GM12865 (cell line): ENCODE measurements around the gene PLEKHM3.
"Not testable (repeated sequence)": the region's sequence is repeated elsewhere in the genome, so short reads cannot be mapped to it uniquely, and the experiment has no call there.

ENCODE experiments used
- DNase-seq: peaks from one replicate; pipeline ENCODE4 v3.0.0; 2010; ENCODE audit warnings: low read depth
- H3K4me3 ChIP-seq: 2 replicates; pipeline ENCODE4 v1.5.1; 2011; ENCODE audit warnings: mild to moderate bottlenecking, low read depth, low read length, control low read depth
- TF ChIP-seq, protein P1 (sequence below): IDR thresholded peaks from 2 replicates; pipeline ENCODE4 v1.5.1; 2011; ENCODE audit warnings: low read length, control low read depth, low read depth, inconsistent platforms; ENCODE audit not compliant: insufficient read depth; ENCODE audit errors: missing control alignments

The PLEKHM3 gene

DNA sequence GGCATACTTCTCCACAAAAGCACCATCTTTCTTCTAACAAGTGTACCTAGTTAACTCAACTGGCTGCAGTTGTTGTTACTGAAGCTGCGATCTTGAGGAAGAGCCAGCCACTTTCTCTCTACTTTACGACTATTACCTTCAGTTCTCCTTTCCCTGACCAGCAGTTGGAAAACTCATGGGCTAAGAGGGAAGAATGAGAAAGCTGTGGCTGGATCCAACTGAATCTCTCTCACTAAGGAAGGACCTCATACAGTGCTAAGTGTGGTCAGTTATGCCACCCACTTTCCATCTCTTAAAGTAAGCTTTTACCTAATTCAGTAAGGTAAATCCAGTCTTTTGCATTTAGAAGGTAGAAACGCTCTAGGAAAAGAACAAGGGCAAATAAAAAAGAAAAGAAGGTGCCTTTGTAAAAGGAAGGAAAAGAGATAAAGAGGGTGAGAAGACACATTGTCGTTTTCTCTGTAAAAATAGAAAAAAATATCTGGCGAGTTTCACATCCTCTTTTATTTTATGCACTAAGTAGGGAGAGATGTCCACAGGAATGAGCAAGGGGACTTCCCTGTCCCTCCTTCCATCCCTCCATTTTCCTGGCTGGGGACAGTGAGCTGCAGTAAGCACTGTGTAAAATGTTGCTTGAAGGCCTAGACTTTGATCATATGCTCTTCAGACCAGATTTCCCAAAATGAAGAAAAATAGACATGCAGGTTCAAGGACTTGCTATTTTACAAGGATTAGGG lies 73.4 kb downstream of the PLEKHM3 start:
- H3K4me3 ChIP-seq, result no peak overlapping the region
- DNase-seq, result no peak
- TF ChIP-seq, protein P1, sequence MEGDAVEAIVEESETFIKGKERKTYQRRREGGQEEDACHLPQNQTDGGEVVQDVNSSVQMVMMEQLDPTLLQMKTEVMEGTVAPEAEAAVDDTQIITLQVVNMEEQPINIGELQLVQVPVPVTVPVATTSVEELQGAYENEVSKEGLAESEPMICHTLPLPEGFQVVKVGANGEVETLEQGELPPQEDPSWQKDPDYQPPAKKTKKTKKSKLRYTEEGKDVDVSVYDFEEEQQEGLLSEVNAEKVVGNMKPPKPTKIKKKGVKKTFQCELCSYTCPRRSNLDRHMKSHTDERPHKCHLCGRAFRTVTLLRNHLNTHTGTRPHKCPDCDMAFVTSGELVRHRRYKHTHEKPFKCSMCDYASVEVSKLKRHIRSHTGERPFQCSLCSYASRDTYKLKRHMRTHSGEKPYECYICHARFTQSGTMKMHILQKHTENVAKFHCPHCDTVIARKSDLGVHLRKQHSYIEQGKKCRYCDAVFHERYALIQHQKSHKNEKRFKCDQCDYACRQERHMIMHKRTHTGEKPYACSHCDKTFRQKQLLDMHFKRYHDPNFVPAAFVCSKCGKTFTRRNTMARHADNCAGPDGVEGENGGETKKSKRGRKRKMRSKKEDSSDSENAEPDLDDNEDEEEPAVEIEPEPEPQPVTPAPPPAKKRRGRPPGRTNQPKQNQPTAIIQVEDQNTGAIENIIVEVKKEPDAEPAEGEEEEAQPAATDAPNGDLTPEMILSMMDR, result no peak

DNA sequence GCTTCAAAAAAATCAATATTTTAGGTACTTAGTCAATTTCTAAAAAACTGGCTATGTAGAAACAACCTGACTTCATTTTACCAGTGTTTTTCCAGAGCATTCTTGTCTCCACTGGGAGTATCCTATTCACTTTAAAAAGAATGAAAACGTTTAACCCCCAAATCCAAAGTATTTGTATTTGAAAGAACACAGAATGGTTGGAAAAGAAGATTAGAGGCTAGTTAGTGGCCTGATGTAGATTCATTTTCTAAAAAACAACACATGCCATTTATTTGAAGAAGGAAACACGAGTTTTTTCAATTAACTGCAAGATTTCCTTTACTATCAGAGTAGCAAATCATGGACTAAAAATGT lies 74.6 kb downstream of the PLEKHM3 start:
- TF ChIP-seq, protein P1, result no peak
- H3K4me3 ChIP-seq, result no peak overlapping the region

DNA sequence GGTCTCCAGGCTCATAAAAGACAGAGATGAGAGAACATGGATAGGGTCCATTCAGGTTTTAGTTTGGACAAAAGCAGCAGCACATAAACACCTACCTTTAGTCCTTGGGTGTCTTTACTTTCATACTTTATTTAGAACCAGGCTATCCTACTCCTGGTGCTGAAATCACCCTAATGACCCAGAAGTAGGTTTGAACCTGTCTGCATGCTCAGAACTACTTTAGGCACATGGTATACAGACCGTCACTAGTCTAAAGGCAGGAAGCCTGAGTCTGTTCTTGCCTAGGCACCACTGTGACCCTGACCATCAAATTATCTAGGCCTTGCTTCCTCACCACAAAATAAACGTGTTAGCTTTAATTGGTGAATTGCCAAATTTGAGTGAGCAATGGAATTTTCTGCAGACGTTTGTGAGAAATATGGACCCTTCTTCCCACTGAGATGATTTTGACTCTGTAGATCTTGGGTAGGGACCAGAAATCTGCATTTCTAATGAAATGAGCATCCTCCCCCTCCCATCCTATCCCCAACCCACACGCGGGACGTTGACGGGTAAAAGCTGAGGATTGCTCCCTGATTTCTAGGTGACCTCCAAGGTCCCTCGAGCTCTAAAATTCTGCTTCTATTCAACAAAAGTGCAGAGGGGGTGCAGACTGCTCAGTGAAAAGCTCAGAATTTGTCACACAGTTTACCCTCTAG lies 75.1 kb downstream of the PLEKHM3 start:
- TF ChIP-seq, protein P1, result no peak

More for the DNA sequence above, 74.6 kb downstream of the PLEKHM3 start:
- no peak for DNase-seq

DNA sequence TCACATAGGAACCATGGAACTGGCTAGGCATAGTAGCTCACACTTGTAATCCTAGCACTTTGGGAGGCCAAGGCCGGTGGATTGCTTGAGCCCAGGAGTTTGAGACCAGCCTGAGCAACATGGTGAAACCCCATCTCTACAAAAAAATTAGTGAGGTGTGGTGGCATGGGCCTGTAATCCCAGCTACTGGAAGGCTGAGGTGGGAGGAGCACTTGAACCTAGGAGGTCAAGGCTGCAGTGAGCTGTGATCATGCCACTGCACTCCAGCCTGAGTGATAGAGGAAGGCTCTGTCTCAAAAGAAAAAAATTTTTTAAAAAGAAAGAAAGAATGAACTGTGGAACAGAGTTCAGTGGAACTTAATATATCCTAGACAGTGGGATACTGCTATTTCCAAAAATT lies 76.1 kb downstream of the PLEKHM3 start:
- not testable (repeated sequence) for H3K4me3 ChIP-seq, DNase-seq

More for the DNA sequence above, 75.1 kb downstream of the PLEKHM3 start:
- no peak overlapping the region for H3K4me3 ChIP-seq
- no peak for DNase-seq

DNA sequence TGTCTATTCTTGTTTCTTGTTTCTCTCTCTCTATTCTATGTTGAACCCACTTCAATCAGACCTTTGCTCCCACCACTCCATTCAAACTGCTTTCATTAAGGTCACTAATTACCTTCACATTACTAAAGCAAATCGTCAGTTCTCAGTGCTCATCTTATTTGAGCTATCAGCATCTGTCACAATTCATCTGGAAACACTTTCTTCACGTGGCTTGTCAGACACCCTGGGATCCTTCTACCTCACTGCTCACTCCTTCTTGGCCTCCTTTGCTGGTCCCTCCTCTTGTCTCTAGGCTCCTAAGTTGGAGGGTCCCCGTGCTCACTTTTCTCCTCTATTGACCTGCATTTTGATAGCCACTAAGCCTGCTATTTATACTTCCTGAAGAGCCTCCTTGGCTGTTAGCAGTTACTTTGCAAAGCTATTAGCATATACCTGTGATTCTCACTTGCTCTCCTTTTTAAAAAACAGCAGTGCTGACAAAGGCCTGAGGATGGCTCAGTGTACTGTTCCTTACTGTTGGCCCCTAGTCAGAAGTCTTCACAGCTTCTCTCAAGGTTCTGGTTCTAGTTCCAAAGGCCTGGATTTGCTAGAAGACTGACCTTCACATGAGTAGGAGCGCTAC lies 80.2 kb downstream of the PLEKHM3 start:
- TF ChIP-seq, protein P1, result no peak
- no peak for DNase-seq
- H3K4me3 ChIP-seq, result no peak overlapping the region

DNA sequence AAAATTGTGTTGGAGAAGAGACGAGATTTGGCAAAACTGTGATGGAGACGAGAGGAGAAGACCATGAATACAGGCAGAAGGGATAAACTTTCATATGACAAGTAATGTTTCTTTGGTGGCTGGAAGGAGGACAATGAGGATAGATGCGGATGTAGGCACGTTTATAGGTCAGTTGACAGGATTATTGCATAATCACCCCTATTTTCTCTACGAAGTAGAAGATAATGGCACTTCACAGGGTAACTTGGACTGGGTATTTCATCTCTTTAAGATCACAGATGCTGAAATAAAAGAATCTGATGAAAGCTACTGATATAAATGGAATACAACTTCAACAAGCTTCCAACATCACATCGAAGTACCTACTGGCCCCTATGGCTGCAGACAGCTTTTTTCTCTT lies 81.0 kb downstream of the PLEKHM3 start:
- DNase-seq, result no peak
- TF ChIP-seq, protein P1, result no peak
- no peak overlapping the region for H3K4me3 ChIP-seq

DNA sequence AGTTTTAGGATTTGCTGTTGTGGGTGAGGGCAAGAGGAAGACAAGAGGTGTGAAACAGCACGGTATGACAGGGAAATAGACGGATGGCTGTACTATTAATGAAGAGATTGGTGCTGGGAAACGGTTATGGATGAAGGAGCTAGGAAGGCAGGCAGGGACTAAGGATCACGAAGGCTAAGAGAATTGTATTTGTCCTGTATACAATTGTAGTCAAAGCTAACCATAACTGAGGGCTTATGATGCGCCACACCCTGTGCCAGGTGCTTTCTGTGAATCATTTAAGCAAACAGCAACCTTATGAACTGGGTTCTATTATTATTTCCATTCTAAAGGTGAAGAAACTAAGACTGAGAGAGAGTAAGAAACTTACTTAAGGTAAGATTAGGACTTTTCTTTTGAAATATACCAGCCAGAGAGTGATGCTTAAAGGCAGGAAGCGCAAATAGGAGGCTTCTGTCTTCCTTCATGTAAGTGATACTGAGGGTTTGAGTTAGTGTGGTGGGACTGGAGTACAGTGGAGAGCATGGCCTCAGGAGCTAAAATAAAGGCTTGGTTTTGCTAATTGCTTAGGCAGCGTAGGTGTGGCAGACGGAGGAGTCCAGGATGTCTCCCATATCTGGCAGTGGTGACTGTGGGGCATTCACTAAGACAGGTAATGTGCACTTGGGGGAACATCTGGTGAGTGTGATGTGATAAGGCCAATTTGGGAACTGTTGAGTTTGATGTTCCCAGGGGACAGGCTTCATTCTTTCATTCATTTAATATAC lies 85.8 kb downstream of the PLEKHM3 start:
- TF ChIP-seq, protein P1, result no peak
- no peak for DNase-seq
- no peak overlapping the region for H3K4me3 ChIP-seq
